COLO829 (cell line): ENCODE results near the gene KATNAL1.

ENCODE experiments used
- DNase-seq: peaks from one replicate; pipeline ENCODE4 v3.0.0; 2012; ENCODE audit warnings: low spot score

KATNAL1 gene

GRCh38 chr13:30307194-30307970 is at the start of gene KATNAL1:
TSS of gene KATNAL1 (minus strand) at chr13:30307551. CDS start at chr13:30283777, 23,774 bp downstream.
- peak; percentile 38 for DNase-seq

GRCh38 chr13:30355839-30356238 is 48.5 kb upstream of the KATNAL1 start:
- DNase-seq: no peak

GRCh38 chr13:30355384-30355699 is 48.0 kb upstream of the KATNAL1 start:
- DNase-seq: no peak

GRCh38 chr13:30354493-30355383 is 47.4 kb upstream of the KATNAL1 start:
- no peak for DNase-seq

GRCh38 chr13:30353471-30354215 is 46.3 kb upstream of the KATNAL1 start:
- DNase-seq: no peak

- no peak for DNase-seq
Measured at GRCh38 chr13:30353060-30353459, 45.7 kb upstream of the KATNAL1 start.

GRCh38 chr13:30352121-30352520 is 44.8 kb upstream of the KATNAL1 start:
- no peak for DNase-seq

- no peak for DNase-seq
Measured at GRCh38 chr13:30346789-30347167, 39.4 kb upstream of the KATNAL1 start.

- no peak for DNase-seq
Measured at GRCh38 chr13:30346153-30346788, 38.9 kb upstream of the KATNAL1 start.

GRCh38 chr13:30345426-30346100 is 38.2 kb upstream of the KATNAL1 start:
- DNase-seq: no peak

GRCh38 chr13:30341815-30342570 is 34.6 kb upstream of the KATNAL1 start:
- DNase-seq: peak; percentile 53

- no peak for DNase-seq
Measured at GRCh38 chr13:30340331-30341250, 33.2 kb upstream of the KATNAL1 start.

GRCh38 chr13:30339738-30340330 is 32.5 kb upstream of the KATNAL1 start:
- DNase-seq: no peak

GRCh38 chr13:30338952-30339351 is 31.6 kb upstream of the KATNAL1 start:
- no peak for DNase-seq

GRCh38 chr13:30338331-30338851 is 31.0 kb upstream of the KATNAL1 start:
- peak; percentile 59 for DNase-seq

GRCh38 chr13:30337061-30337610 is 29.8 kb upstream of the KATNAL1 start:
- no peak for DNase-seq

- peak; percentile 32 for DNase-seq
Measured at GRCh38 chr13:30334663-30335386, 27.5 kb upstream of the KATNAL1 start.

- no peak for DNase-seq
Measured at GRCh38 chr13:30333616-30334015, 26.3 kb upstream of the KATNAL1 start.
